Forelimb muscle (tissue), 1 donor: ENCODE data around the gene TNNT1. TPM values are rescaled to one million over a fixed set of nuclear protein-coding genes. Genes with fewer than 3 reads are reported as not detected.
"Not testable (repeated sequence)": the region's sequence is repeated elsewhere in the genome, so short reads cannot be mapped to it uniquely, and the experiment has no call there.

Experiments
- DNase-seq: peaks from one replicate; pipeline ENCODE4 v3.0.0-alpha.2; 2013; ENCODE audit warnings: low read depth
- polyA plus RNA-seq: library from polyadenylated mRNA; unstranded; fragments of 120-200 nt; gene quantifications from one replicate; pipeline ENCODE4 v1.2.1, GENCODE V29; 2013; ENCODE audit not compliant: insufficient read length

TNNT1 gene, protein sequence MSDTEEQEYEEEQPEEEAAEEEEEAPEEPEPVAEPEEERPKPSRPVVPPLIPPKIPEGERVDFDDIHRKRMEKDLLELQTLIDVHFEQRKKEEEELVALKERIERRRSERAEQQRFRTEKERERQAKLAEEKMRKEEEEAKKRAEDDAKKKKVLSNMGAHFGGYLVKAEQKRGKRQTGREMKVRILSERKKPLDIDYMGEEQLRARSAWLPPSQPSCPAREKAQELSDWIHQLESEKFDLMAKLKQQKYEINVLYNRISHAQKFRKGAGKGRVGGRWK
- 742 TPM for polyA plus RNA-seq

DNA sequence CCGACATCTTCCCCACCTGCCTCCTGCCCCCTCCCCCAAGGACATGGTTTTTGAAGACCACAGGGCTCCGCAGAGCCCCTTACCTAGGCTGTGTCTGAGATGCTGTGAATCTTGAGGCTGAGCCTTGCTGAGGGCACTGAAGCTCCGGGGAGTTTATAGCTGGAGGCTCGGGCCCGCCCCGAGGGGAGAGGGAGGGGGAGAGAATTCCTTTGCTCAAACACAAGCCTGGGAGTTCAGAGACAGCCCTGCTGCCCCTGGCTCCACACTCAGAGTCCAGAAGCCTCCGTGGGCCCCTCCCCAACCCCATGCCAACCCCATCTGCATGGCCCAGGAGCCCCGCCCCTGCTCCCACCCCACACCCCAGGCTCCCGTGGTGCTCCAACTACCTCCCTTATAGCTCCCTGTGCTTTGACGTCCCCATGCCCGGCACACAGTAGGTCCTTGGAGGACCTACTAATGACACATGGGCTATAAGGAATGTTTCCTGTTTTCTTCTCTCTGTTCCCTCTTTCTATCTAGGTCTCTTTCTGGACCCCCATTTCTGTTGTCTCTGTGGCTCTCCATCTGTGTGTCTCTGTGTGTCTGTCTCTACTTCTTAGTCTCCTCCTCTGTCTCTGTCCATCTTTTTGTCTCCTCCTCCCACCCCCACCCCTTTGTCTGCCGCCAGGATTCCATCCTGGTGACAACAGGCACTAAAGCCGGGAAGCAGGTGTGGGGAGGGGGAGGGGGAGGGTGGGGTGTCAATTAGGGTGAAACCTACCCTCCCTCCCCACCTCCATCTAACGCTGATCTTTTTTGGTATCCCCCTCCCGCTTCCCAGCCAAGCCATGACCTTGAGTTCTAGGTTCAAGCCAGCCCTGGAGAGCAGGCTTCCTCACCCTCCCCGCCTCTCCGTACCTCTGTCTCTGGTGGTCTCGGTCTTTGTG lies at the start of gene TNNT1:
Gene TNNT1 (minus strand): TSS at position 129 of the 926 bp plus-strand sequence. CDS start 2,049 bp downstream, outside the sequence.
- DNase-seq = no peak

GRCh38 chr19:55198651-55199050 lies 49.6 kb upstream of the TNNT1 start:
- DNase-seq = no peak

DNA sequence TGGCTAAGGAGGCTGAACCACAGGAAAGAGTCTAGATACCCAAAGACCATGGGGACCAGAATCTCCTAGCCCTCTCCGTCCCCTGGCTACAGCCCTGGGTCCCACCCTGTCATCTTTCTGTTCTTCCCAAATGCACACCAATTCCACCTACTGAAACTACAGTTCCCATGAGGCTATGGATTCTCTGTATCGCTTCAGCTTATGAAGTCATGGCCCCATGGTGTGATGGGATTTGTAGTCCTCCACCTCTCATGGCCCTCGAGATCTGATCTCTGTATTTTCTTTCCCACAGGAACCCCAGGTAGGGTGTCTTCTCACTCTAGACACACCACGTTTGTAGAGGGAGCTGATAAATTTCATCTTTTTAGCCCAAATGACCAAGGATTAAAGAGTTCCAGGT lies 48.5 kb upstream of the TNNT1 start:
- no peak for DNase-seq

DNA sequence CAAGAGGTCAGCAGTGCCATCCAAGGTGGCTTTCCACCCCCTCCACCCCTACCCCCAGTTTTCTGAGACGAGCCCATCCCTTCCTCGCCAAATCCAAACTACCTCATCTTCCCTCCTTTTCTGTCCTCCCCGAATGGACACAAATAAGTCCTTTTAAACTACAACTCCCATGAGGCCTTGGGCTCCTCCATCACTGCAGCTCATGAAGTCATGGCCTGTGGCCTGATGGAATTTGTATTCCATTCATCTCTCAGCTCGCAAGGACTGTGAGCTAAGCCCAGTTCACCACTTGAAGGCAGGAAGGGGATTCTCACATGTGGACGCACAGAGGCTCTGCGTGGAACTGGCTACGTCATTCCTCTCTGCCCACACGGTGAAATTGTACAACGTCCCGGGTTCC lies 47.8 kb upstream of the TNNT1 start:
- DNase-seq = no peak

- no peak for DNase-seq
These were observed 44.5 kb upstream of the TNNT1 start for GRCh38 chr19:55193481-55193880.

- no peak for DNase-seq
These were observed 40.4 kb upstream of the TNNT1 start for GRCh38 chr19:55189403-55189835.

GRCh38 chr19:55188625-55189024 lies 39.6 kb upstream of the TNNT1 start:
- no peak for DNase-seq

- DNase-seq = no peak
These were observed 37.1 kb upstream of the TNNT1 start for GRCh38 chr19:55186080-55186479.

DNA sequence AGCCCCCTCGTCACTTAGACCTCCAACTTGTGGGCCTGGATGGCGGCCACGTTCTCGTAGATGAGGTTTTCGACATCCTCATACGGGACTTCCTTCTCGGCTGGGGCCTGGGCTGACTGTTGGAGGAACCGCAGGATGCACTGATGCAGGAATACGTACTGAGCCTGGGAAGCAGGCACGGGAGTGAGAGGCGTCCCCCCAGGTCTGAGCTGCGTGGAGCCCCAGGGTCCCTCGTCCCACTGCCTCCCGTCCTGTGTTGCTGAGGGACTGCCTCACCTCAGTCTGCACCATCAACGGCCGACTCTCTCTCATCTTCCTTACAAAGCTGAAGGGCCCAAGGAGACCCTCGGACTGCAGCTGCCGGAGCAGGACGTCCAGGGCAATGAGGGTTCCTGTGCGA lies 32.7 kb upstream of the TNNT1 start:
- no peak for DNase-seq

GRCh38 chr19:55179606-55180484 lies 30.8 kb upstream of the TNNT1 start, which contains the start of gene SYT5:
SYT5 (minus strand) TSS chr19:55180289; CDS start chr19:55179041, 1,248 bp downstream.
- DNase-seq = no peak

DNA sequence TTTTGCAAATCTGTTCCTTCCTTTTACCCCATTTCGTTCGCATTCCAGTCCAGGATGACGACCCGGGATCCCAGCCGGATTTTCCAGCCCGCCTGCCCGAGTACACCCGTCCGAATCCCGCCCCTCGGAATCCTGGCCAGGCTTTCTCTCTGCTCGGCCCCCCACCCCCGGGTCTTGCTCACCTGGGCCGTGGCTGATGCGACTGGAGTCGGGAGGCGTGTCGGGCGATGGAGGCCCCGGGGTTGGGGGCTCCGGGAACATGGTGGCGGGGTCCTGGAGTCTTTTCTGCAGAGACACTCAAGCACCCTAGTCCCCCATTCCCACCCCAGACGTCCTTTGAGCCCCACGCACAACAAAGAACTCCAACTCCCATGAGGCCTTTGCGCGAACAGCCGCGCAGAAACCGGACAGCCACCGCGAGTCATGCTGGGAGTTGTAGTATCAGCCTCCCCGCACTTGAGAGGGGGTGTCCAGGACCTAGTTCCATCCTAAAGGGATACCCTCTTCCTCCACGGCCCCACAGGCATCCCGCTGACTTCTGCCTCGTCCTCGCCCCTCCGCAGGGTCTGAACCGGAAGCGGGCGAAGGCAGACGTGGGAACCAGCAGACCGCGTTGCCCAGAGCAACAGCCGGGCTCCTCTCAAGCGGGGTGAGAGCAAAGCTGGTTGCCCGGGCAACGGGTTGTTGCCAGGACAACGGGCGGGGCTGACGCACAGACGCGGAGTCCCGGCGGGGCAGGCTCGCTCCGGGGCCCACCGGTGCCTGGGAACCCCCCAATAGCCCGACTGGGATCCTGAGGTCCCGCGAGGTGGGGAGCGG lies 30.0 kb upstream of the TNNT1 start:
- DNase-seq = no peak

DNA sequence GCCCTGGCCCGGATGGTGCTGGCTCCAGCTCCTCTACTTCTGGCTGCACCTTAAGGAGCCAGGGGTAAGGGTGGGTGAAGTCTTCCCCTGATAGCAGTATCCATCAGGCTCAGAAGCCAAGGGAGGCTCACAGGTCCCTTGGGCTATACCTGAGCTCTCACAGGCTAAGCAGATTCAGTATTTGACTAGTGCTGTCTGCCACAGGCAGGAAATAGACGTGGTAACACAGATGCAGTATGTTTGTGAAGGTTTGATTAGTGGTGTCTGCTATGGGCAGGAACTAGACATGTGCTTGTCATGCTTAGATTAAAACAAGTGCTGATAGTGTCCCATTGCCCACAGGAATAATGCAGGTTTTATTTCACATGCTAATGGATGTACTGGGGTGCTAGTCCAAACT lies 27.1 kb upstream of the TNNT1 start:
- DNase-seq = no peak

DNA sequence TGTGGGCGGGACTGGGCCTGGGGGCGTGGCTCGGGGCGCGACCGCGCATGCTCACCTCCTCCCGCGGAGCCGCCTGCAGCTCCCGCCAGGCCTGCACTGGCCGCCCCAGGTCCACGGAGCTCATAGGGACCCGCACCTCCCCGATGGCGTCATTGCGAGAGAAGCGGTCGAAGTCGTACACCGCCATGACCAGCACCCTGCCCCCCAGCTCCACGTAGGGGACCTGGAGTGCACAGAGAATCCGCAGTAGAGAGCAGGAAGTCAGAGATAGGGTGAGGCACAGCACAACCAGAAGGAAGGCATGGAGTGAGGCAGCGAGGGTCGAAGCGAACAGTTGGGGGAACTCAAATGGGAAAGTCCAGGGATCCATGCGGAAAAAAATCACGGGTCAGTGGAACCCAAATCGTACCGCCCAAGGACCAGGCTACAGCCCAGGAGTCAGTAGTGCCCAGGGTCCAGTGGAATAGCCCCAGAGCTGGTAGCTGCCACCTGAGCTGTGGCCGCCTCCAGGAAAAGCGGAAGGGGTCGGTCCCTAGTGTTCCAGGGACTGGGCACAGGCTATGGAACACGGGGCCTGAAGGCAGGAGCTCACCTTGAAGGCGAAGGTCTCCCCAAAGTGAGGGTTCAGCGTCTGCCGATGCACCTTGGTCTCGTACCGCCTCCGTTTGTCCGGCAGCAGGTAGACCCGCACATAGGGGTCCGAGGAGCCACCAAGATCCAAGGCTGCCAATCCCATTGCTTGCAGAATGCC lies 26.3 kb upstream of the TNNT1 start:
- no peak for DNase-seq

GRCh38 chr19:55174425-55175116 lies 25.6 kb upstream of the TNNT1 start:
- DNase-seq = no peak

DNA sequence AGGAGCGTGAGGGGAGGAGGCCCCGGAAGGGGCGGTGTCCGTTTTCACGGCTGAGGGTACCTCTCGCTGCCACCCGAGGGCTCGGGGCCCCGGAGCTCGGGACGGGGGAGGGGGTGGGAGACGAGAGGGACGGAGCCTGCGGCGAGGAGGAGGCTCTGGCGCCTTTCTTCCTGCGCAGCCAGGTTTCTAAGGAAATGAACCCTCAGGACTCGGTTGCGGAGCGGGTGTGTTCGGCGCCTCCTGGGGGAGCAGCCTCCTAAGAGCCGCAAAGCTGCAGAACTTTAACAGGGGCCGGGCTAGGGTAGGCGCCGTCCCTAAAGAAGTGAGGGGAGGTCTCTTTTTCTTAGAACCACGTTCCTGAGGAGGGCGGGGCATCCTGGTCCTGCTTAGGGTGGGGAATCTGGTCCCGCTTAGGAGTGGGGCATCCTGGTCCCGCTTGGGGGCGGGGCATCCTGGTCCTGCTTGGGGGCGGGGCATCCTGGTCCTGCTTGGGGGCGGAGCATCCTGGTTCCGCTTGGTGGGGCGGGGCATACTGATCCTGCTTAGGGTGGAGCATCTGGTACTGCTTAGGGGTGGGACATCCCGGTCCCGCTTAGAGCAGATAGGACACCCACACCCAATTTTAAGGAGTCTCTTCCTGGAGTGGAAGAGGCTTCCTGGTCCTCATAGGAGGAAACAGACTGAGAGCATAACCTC lies 24.9 kb upstream of the TNNT1 start:
- no peak for DNase-seq

DNA sequence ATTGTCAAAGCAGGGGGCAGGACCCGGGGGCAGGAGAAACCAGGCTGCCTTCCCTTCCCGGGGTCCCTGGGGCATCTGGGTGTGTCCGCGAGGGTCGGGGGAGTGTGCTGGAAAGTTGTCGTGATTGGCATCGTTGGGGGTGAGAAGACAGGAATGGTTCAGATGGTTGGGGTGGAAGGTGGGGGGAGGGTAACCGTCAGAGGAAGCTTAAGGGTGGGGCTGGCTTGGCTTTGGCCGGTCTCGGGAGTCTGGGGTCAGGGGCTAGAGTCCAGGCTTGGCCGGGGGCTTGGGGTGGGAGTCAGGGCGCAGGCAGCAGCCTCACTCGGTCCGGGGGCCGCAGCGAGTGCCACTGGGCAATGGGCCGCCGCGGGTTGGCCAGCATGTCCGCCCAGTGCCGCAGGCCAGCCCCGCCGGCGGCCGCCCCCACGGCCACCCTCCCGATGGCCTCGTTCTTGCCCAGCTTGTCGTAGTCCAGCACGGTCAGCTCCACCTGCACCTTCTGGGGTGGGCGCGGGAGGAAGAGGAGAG lies 24.2 kb upstream of the TNNT1 start:
- DNase-seq = no peak

DNA sequence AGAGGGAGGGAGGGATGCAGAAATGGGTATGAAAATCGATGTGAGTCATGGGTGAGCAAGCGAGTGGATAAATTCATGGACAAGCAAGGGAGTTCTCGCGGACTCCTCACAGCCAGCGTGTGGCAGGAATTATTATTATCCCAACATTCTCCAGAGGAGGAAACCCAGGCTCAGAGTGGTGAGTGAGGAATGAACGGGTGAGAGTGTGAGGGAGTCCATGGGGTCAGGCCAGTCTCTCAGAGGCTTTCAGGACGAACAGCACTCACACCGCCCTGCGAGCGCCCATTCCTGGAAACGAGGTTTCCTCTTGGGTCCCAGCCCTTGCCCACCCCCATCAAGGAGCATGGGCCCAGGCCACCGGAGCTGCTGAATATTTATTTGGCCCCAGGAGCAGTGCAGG lies 23.7 kb upstream of the TNNT1 start:
- no peak for DNase-seq

DNA sequence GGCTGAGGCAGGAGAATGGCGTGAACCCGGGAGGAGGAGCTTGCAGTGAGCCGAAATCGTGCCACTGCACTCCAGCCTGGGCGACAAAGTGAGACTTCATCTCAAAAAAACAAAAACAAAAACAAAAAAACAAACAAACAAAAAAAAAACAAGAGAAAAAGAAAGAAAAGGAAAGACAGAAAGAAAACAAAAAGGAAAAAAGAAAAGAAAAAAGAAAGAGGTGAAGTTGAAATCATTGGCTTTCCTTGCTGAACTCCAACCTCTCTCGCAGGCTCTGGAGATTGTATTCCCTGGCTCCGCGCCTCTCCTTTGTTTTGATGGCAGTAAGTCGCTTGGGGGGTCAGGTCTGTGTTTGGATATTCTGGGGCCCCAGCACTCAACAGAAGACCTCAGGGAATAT lies 23.3 kb upstream of the TNNT1 start:
- not testable (repeated sequence) for DNase-seq

- no peak for DNase-seq
These were observed 22.4 kb upstream of the TNNT1 start for GRCh38 chr19:55171440-55171839.
